Kidney capillary endothelial cell (primary cell): ENCODE data around the gene XAF1.
A peak's percentile ranks its signal among the peaks of the same experiment; 100 is the strongest.
"Not testable (repeated sequence)": the region's sequence is repeated elsewhere in the genome, so short reads cannot be mapped to it uniquely, and the experiment has no call there.

Experiments used
- DNase-seq: peaks from one replicate; pipeline ENCODE4 v3.0.0-alpha.2; 2018; ENCODE audit warnings: low spot score

The XAF1 gene

GRCh38 chr17:6753546-6753945, 2.3 kb upstream of the XAF1 start:
- peak; percentile 52 for DNase-seq

GRCh38 chr17:6755281-6755680, 565 bp upstream of the XAF1 start:
- no peak for DNase-seq

- DNase-seq = no peak
These were observed 682 bp downstream of the XAF1 start for GRCh38 chr17:6756425-6757031.

- DNase-seq = no peak
These were observed 1.9 kb downstream of the XAF1 start for GRCh38 chr17:6757747-6758146.

GRCh38 chr17:6761779-6762178, 5.9 kb downstream of the XAF1 start:
- no peak for DNase-seq

GRCh38 chr17:6768447-6768846, 12.6 kb downstream of the XAF1 start:
- no peak for DNase-seq

- no peak for DNase-seq
These were observed 16.2 kb downstream of the XAF1 start for GRCh38 chr17:6772016-6772415.

GRCh38 chr17:6774906-6775305, 19.1 kb downstream of the XAF1 start:
- DNase-seq = not testable (repeated sequence)

GRCh38 chr17:6775871-6776405, 20.1 kb downstream of the XAF1 start, which contains the start of gene FBXO39:
TSS of gene FBXO39 (plus strand) at chr17:6776215. CDS start at chr17:6779869, 3,654 bp downstream.
- no peak for DNase-seq

- no peak for DNase-seq
These were observed 23.6 kb downstream of the XAF1 start for GRCh38 chr17:6779411-6779810.

GRCh38 chr17:6780001-6780400, 24.2 kb downstream of the XAF1 start:
- DNase-seq = no peak

- DNase-seq = no peak
These were observed 25.0 kb downstream of the XAF1 start for GRCh38 chr17:6780886-6781285.

- DNase-seq = no peak
These were observed 26.4 kb downstream of the XAF1 start for GRCh38 chr17:6782244-6782643.

GRCh38 chr17:6786618-6787017, 30.8 kb downstream of the XAF1 start:
- peak; percentile 62 for DNase-seq

- DNase-seq = no peak
These were observed 31.3 kb downstream of the XAF1 start for GRCh38 chr17:6787081-6787693.

- no peak for DNase-seq
These were observed 33.3 kb downstream of the XAF1 start for GRCh38 chr17:6789146-6789545.

GRCh38 chr17:6793748-6794493, 38.1 kb downstream of the XAF1 start:
- DNase-seq = no peak

- DNase-seq = no peak
These were observed 40.4 kb downstream of the XAF1 start for GRCh38 chr17:6796017-6796886.

- no peak for DNase-seq
These were observed 41.1 kb downstream of the XAF1 start for GRCh38 chr17:6796887-6797490.

GRCh38 chr17:6797718-6798351, 42.0 kb downstream of the XAF1 start:
- no peak for DNase-seq

GRCh38 chr17:6799738-6800137, 43.9 kb downstream of the XAF1 start:
- no peak for DNase-seq
